ENCODE results near the gene SCFD1.
"Not testable (repeated sequence)": the region's sequence is repeated elsewhere in the genome, so short reads cannot be mapped to it uniquely, and the experiment has no call there.

Gene SCFD1

GRCh38 chr14:30673071-30673470 lies 51.0 kb downstream of the SCFD1 start:
- DNase-seq (ENCODE audit: low read depth, low spot score): no peak

GRCh38 chr14:30678926-30679431 lies 56.9 kb downstream of the SCFD1 start:
- no peak for DNase-seq (ENCODE audit: low read depth, low spot score)

GRCh38 chr14:30680036-30680435 lies 57.9 kb downstream of the SCFD1 start:
- DNase-seq (ENCODE audit: low read depth, low spot score): no peak

- not testable (repeated sequence) for DNase-seq (ENCODE audit: low read depth, low spot score)
Measured at GRCh38 chr14:30680776-30681175, 58.7 kb downstream of the SCFD1 start.

- no peak for DNase-seq (ENCODE audit: low read depth, low spot score)
Measured at GRCh38 chr14:30681752-30682355, 59.7 kb downstream of the SCFD1 start.

DNA sequence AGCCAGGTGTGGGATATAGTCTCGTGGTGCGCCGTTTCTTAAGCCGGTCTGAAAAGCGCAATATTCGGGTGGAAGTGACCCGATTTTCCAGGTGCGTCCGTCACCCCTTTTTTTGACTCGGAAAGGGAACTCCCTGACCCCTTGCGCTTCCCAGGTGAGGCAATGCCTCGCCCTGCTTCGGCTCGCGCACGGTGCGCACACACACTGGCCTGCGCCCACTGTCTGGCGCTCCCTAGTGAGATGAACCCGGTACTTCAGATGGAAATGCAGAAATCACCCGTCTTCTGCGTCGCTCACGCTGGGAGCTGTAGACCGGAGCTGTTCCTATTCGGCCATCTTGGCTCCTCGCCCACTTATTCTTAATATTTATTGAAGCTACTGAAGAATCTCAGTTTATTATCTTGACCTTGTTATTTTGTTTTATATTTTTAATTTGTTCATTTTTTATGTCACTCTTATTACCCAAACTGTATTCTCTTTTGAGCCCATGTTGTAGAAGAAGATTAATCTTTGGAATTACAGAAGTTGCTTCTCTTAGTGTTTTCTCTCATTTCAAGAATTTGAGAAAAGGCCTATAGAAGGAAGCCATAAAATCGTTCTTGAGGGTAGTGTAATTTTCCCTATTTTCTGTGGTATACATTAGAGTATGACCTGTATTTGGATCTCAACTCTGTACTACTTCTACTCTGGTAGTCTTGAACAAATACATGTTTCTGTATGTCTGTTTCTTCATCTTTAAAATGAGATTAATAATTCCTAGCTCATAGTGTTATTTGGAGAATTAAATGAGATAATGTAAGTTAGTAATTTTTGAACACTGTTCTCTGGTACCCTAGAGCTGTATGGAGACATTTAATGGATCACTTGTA lies 68.6 kb downstream of the SCFD1 start:
- not testable (repeated sequence) for DNase-seq (ENCODE audit: low read depth, low spot score)

GRCh38 chr14:30691751-30692398 lies 69.8 kb downstream of the SCFD1 start:
- no peak for DNase-seq (ENCODE audit: low read depth, low spot score)

DNA sequence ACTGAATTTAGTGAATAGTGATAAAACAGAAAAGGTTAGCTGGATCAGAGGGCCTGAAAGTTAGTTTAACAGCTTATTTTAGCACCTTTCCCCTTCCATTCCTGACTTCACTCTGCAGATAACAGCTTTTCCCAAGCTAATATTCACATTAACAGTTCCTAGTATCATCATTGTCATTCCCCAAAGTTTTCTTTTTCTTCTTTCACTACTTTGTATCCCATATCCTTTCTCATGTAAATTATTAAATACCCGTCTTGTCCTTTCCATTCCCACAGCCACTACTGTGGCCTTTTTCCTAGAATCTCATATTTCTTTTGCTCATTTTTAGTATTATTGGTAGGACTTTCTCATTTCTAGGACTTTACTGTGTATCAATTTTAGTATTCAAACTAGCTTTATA lies 70.5 kb downstream of the SCFD1 start:
- no peak for DNase-seq (ENCODE audit: low read depth, low spot score)

- DNase-seq (ENCODE audit: low read depth, low spot score): no peak
Measured at GRCh38 chr14:30698463-30698862, 76.3 kb downstream of the SCFD1 start.

- no peak for DNase-seq (ENCODE audit: low read depth, low spot score)
Measured at GRCh38 chr14:30706704-30707103, 84.6 kb downstream of the SCFD1 start.

DNA sequence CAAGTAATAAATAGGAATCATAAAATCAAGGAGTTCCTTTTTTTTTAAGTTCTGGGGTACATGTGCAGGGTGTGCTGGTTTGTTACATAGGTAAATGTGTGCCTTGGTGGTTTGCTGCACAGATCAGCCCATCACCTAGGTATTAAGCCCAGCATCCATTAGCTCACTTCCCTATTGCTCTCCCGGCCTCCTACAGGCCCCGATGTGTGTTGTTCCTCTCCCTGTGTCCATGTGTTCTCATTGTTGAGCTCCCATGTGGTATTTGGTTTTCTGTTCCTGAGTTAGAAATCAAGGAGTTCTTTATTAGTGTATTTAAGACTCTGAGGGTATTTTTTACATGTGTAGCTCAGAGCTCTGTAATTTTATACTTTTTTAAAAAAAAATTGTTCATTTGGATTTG lies 86.0 kb downstream of the SCFD1 start:
- DNase-seq (ENCODE audit: low read depth, low spot score): no peak

DNA sequence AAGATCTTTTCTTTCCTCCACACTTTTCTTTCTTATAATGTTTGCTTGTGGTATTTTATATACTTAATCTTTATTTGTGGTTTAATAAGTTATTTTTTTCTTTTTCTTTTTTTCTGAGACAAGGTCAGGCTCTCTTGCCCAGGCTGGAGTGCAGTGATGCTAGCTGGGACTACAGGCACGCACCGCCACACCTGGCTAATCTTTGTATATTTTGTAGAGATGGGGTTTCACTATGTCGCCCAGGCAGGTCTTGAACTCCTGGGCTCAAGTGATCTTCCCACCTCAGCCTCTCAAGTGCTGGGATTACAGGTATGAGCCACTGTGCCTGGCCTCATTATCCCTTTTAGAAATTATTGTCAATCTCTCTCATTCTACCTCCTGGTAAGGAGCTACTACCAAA lies 87.1 kb downstream of the SCFD1 start:
- no peak for DNase-seq (ENCODE audit: low read depth, low spot score)

- DNase-seq (ENCODE audit: low read depth, low spot score): no peak
Measured at GRCh38 chr14:30710876-30711275, 88.8 kb downstream of the SCFD1 start.

DNA sequence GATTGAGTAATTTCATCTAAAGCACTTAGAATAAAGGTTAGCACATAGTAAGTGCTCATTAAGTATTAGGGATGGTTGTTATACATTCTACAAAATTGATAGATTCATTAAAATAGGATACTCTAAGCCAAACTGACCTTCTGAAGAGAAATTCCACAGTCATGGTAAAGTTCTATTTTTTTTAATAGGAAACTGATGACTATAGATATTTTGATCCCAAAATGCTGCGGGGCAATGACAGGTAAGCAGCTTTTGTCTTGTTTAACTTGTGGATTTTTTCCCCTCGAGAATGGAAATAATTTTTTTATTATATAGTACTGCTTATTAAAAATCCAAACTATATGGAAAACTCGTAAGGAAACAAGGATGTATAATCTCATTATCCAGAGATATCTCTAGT lies 97.0 kb downstream of the SCFD1 start:
- no peak for DNase-seq (ENCODE audit: low read depth, low spot score)

GRCh38 chr14:30725763-30726162 lies 103.6 kb downstream of the SCFD1 start:
- no peak for DNase-seq (ENCODE audit: low read depth, low spot score)

DNA sequence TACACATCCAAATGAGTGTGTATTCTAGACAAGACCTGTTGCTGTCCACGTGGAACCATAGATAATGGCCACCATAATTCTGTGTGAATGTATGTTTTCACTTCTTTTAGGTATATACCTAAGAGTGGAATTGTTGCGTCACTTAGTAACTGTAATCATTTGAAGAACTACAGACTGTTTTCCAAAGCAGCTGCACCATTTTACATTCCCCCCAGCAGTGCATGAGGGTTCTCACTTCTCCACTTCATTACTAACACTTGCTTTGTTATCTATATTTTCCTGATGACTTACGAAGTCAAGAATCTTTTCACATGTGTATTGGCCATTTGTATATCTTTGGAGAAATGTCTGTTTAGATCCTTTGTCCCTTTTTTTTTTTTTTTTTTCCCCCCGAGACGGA lies 106.4 kb downstream of the SCFD1 start:
- no peak for DNase-seq (ENCODE audit: low read depth, low spot score)

- no peak for DNase-seq (ENCODE audit: low read depth, low spot score)
Measured at GRCh38 chr14:30737916-30738315, 115.8 kb downstream of the SCFD1 start.

GRCh38 chr14:30738978-30739377 lies 116.9 kb downstream of the SCFD1 start:
- DNase-seq (ENCODE audit: low read depth, low spot score): no peak

DNA sequence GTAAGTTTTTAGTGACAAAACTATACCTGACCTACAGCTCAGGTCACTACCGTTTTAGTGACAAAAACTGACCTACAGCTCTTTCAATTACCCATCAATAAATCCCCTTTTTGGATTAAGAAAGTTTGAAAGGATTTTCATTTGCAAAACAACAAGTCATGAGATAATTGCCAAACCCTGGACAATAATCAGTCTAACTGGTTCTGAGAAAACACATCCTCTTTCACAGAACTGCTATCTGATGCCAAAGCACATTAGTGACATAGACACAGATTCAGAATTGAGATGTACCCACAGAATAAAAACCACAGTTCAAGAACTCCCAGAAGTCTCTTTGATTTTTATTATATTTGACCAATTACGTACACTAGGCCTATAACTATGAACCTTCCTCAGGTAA lies 126.2 kb downstream of the SCFD1 start:
- DNase-seq (ENCODE audit: low read depth, low spot score): no peak

DNA sequence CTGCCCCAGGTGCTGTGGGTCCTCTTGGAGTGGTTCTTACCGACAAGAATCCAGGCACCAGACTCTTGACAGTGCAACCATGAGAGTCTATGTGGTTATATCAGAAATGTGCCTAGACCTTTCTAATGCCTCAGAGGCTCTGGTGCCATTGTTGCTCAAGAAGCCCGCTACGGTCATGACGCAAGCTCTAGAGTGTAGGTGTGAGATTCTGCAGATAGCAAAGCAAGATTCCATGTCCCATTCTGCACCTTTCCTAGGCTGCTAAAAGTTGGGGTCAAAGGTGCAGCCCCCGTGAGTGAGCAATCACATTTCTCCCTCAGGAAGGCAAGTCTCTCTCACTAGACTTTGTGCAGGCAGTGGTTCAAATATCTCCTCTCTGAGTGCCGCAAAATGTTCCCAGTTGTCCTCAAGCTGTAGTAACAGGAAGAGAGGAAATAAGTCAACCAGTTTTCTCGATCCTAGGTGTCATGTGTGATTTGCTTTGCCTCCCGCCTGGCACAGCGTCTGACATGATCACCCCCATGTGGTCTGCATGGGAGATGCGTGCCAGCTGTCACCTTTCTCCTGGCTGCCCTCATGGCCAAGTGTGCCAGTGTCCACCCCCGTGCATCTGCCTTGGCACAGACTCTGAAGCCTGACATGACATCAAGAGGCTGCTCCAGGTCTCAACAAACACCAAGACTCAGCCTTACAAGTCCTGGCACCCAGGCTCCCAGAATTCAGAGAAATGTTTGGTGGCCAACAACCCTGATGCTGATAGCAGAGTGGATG lies 129.7 kb downstream of the SCFD1 start:
- DNase-seq (ENCODE audit: low read depth, low spot score): no peak

DNA sequence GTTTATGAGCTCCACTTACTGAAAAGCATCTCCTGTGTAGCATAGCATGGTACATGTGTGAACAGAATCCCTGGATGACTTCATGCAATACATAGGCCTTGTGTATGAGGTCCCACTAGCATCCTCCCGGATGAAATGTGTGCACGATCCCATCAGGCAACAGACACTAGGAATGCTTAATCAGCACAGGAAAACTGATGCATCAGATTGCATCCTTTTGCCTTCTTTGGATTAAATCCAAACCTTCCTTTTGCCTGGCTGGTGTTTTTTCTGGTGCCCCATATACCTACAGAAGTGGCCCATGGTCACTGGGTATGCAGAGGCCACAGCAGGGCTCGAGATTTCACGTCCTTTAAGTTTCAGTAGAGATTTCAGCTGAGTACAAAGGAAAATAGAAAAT lies 131.3 kb downstream of the SCFD1 start:
- no peak for DNase-seq (ENCODE audit: low read depth, low spot score)

GRCh38 chr14:30754778-30755177 lies 132.7 kb downstream of the SCFD1 start:
- no peak for DNase-seq (ENCODE audit: low read depth, low spot score)

Data from astrocyte of the hippocampus (primary cell).